ENCODE measurements around the gene USE1.
"Not testable (repeated sequence)": the region's sequence is repeated elsewhere in the genome, so short reads cannot be mapped to it uniquely, and the experiment has no call there.

USE1 gene

DNA sequence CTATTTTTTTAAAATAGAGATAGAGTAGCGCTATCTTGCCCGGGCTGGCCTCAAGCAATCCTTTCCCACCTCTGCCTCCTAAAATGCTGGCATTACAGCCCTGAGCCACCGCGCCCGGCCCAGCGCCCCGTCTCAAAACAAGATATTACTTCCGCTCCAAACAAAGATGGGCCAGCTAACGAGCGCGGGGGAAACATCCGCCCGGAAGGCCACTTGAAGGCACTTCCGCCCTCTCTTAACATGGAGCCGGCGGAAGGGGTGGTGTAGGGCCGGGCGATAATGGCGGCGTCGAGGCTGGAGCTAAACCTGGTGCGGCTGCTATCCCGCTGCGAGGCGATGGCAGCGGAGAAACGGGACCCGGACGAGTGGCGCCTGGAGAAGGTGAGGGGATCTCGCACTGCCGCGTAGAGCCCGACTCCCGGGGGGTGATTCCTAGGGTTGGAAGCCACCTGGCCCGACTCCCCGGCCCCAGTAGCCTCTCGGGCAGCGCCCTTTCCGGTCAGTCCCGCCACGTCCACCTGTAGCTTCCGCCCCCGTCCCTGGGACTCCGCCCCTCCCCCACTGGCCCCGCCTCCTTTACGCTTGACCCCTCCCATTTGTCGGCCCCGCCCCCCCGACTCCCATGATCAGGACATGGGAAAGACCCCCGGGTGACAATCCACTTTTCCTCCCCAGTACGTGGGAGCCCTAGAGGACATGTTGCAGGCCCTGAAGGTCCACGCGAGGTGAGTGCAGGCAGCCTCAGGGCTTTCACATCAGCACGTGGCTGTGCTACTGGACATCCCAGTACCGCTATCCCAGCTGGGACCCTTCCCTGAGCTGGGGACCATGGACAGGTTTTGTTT, at the start of gene USE1:
USE1 (plus strand) TSS at position 231 of the 845 bp plus-strand sequence; CDS start at position 280, 49 bp downstream.
- DNase-seq (ENCODE audit: low read depth), result peak; percentile 66

DNA sequence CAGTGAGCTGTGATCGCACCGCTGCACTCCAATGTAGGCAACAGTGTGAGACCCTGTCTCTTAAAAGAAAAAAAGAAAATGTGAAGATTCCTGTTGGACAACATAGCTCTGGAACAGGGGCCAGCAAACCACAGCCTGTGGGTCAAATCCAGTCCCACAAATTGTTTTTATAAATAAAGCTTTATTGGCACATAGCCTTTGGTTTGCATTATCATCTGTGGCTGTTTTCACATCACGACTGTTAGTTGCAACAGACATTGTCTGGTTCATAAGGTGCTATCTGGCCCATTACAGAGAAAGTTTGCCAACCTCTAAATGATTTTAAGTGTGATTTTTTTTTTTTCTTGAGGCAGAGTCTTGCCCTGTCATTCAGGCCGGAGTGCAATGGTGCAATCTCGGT, 49.4 kb upstream of the USE1 start:
- H3K4me3 ChIP-seq (ENCODE audit: low read depth, low read length), result no peak overlapping the region
- no peak for DNase-seq (ENCODE audit: low read depth)

More for the DNA sequence above, at the start of gene USE1:
- H3K4me3 ChIP-seq (ENCODE audit: low read depth, low read length), result peak within 1 kb of the TSS; percentile 65

DNA sequence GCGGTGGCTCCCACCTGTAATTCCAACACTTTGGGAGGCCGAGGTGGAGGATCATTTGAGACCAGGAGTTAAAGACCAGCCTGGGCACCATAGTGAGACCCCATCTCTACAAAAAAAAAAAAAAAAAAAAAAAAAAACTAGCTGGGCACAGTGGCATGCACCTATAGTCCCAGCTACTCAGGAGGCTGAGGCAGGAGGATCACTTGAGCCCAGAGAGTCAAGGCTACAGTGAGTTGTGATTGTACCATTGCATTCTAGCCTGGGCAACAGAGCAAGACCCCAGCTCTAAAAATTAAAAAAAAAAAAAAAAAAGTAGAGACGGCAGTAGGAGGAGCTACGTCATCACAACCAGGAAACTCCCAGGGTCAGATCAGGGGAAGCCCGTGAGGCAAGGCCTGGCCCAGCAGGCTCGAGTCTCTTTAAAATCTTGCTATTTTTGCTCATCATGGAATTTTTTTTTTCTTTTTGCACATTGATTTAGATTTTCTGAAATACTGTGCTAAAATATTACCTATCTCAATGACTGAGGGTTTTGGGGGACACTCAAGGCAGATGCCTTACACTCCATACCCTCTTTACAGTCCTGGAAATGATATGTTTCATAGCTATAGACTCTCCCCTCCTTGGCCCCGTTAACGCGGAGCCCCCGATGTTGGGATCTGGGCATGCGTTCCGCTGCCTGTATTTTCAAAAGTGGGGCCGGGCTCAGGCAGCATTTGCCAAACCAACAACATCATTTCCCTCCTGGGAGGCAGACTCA, 44.4 kb upstream of the USE1 start:
- H3K4me3 ChIP-seq (ENCODE audit: low read depth, low read length), result no peak overlapping the region
- DNase-seq (ENCODE audit: low read depth), result no peak

GRCh38 chr19:17171874-17172273, 43.3 kb upstream of the USE1 start:
- DNase-seq (ENCODE audit: low read depth), result no peak
- no peak overlapping the region for H3K4me3 ChIP-seq (ENCODE audit: low read depth, low read length)

DNA sequence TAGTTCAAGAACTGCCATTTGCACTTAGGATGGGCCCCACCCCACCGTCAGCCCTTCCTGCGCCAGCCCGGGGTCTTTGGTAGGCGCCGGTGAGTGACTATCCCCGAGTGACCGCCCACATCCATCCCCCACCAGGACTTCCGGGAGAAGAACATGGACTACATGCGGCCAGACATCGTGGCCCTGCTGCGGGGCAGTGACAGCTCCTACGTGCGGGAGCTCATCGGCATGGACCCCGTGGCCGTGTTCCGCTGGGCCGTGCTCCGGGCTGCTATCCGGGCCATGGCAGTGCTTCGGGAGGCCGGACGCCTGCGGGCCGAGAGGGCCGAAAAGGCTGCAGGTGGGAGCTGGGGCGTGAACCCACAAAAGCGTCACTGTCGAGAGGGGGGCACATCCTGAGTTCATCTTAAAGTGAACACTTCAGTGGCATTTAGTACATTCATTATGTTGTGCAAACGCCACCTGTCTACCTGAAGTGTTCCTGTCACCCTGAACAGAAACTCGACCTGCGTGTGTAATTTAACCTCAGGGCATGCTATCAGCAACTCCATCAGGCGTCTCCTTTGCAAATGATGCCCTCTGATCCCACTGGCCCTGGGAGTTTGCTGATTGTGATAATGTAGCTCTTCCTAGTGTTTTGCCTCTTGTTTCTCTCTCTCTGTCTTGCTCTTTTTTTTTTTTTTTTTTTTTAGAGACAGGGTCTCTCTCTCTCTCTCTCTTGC, 42.4 kb upstream of the USE1 start:
- no peak for DNase-seq (ENCODE audit: low read depth)
- H3K4me3 ChIP-seq (ENCODE audit: low read depth, low read length), result no peak overlapping the region

DNA sequence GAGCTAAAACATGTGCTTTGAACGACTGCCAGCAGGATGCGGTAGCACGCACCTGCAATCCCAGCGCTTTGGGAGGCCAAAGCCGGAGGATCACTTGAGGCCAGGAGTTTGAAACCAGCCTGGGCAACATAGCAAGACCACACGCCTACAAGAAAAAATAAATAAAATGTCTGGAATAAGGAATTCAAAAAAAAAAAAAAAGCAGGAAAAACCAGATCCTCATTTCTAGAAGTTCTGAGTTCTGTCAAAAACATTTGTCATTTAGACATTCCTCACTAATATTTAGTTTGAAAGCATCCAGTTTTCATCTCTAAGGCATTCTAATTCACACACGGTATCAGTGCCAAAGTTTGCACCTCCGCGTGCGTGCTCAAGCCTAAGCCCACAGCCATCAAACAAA, 36.9 kb upstream of the USE1 start:
- no peak overlapping the region for H3K4me3 ChIP-seq (ENCODE audit: low read depth, low read length)
- DNase-seq (ENCODE audit: low read depth), result no peak

- DNase-seq (ENCODE audit: low read depth), result no peak
- no peak overlapping the region for H3K4me3 ChIP-seq (ENCODE audit: low read depth, low read length)
These were observed 34.0 kb upstream of the USE1 start for GRCh38 chr19:17180997-17181702.

- no peak overlapping the region for H3K4me3 ChIP-seq (ENCODE audit: low read depth, low read length)
- no peak for DNase-seq (ENCODE audit: low read depth)
These were observed 31.8 kb upstream of the USE1 start for GRCh38 chr19:17183271-17183761.

- no peak overlapping the region for H3K4me3 ChIP-seq (ENCODE audit: low read depth, low read length)
These were observed 31.3 kb upstream of the USE1 start for GRCh38 chr19:17183858-17184321.

DNA sequence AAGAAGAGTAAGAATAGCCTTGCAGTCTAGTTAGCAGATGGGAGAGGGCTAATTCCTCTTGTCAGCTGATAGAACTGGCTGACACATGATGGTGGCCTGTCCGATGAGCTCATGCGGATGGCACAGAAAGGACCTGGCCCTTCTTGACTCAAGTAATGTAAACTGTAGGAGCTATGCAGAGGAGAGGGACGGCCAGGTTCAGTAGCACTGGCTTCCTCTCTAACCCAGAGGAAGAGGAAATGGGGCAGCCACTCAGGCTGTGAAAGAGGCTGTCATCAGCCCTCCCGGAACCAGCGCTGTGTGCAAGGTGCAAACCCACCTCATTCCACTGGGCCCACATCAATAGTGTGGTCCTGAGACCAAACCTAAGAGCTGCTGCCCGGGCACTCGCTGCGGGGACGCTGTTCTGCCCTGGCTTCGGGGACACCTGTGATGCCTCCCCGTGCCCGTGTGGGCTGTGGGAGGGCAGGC, 30.8 kb upstream of the USE1 start:
- DNase-seq (ENCODE audit: low read depth), result no peak

More at GRCh38 chr19:17183858-17184321, 31.3 kb upstream of the USE1 start:
- peak; percentile 19 for DNase-seq (ENCODE audit: low read depth)

GRCh38 chr19:17185590-17185989, 29.6 kb upstream of the USE1 start:
- H3K4me3 ChIP-seq (ENCODE audit: low read depth, low read length), result no peak overlapping the region
- no peak for DNase-seq (ENCODE audit: low read depth)

More for the DNA sequence above, 30.8 kb upstream of the USE1 start:
- no peak overlapping the region for H3K4me3 ChIP-seq (ENCODE audit: low read depth, low read length)

DNA sequence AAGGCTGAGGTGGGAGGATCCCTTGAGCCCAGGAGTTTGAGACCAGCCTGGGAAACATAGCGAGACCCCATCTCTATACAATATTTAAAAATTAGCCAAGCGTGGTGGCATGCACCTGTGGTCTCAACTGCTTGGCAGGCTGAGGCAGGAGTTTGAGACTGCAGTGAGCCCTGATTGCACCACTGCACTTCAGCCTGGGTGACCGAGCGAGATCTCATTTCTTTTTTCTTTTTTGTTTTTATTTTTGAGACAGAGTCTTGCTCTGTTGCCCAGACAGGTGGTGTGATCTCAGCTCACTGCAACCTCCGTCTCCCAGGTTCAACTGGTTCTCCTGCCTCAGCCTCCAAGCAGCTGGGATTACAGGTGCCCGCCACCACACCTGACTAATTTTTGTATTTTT, 23.4 kb upstream of the USE1 start:
- DNase-seq (ENCODE audit: low read depth), result not testable (repeated sequence)

DNA sequence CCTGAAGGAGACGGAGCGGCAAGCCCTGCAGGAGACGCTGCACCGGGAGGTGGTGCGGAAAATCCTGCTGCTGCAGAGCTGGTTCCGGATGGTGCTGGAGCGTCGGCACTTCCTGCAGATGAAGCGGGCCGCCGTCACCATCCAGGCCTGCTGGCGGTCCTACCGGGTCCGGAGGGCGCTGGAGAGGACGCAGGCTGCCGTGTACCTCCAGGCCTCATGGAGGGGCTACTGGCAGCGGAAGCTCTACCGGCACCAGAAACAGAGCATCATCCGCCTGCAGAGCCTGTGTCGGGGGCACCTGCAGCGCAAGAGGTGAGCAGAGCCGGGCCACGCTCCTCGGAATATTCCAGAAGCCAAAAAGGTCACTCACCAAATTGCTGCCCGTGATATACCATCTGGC, 22.4 kb upstream of the USE1 start:
- DNase-seq (ENCODE audit: low read depth), result no peak
- H3K4me3 ChIP-seq (ENCODE audit: low read depth, low read length), result no peak overlapping the region

More for the DNA sequence above, 23.4 kb upstream of the USE1 start:
- H3K4me3 ChIP-seq (ENCODE audit: low read depth, low read length), result not testable (repeated sequence)

DNA sequence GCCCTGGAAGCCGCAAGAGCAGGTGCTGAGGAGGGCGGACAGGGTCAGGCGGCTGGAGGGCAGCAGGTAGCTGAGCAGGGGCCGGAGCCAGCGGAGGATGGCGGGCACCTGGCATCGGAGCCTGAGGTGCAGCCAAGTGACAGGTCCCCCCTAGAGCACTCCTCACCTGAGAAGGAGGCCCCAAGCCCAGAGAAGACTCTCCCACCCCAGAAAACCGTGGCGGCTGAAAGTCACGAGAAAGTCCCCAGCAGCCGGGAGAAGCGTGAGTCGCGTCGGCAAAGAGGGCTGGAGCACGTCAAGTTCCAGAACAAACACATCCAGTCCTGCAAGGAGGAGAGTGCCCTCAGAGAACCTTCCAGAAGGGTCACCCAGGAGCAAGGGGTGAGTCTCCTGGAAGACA, 20.5 kb upstream of the USE1 start:
- no peak overlapping the region for H3K4me3 ChIP-seq (ENCODE audit: low read depth, low read length)
- no peak for DNase-seq (ENCODE audit: low read depth)

DNA sequence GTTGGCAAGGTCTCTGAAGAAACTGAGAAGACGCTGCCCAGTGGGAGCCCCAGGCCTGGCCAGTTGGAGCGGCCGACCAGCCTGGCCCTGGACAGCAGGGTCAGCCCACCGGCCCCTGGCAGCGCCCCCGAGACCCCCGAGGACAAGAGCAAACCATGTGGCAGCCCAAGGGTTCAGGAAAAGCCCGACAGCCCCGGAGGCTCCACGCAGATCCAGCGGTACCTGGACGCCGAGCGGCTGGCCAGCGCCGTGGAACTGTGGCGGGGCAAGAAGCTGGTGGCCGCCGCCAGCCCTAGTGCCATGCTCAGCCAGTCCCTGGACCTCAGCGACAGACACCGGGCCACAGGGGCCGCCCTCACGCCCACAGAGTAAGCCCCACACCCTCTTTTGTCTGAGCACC, 20.1 kb upstream of the USE1 start:
- no peak for DNase-seq (ENCODE audit: low read depth)
- no peak overlapping the region for H3K4me3 ChIP-seq (ENCODE audit: low read depth, low read length)

DNA sequence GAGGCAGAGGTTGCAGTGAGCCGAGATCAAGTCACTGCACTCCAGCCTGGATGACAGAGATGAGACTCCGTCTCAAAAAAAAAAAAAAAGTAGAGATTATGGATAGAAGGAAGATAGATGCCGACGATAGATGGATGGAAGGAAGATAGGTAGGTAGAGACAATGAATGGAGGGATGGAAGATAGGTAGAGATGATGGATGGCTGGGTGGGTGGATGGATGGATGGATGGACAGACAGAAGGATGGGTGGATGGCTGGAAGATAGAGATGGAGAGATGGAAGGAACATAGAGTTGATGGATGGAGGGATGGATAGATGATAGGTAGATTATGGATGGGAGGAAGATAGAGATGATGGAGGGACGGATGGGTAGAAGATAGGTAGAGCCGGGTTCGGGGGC, 18.5 kb upstream of the USE1 start:
- DNase-seq (ENCODE audit: low read depth), result no peak
- no peak overlapping the region for H3K4me3 ChIP-seq (ENCODE audit: low read depth, low read length)

GRCh38 chr19:17197666-17198065, 17.5 kb upstream of the USE1 start:
- DNase-seq (ENCODE audit: low read depth), result no peak
- H3K4me3 ChIP-seq (ENCODE audit: low read depth, low read length), result no peak overlapping the region

DNA sequence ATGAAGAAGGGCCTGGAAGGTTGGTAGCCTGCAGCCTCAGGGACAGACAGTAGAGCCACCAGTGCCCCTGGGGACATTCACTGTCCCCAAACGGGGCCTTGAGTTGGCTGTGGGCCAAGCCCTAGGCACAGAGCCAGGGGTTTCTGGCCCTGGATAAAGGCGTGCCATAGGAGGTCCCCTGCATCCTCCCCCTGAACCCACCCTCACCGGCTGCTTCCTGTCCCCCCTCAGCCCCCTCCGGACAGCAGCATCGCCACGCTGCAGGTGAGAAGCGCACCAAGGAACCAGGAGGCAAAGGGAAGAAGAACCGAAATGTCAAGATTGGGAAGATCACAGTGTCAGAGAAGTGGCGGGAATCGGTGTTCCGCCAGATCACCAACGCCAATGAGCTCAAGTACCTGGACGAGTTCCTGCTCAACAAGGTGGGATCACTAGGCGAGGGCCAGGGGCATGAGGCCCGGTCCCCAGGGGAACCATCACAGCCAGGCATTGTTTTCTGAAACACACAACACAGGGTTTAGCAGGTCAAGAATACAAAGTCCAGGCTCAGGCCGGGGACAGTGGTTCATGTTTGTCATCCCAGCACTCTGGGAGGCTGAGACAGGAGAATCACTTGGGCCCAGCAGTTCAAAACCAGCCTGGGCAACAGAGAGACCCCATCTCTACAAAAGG, 14.6 kb upstream of the USE1 start:
- H3K4me3 ChIP-seq (ENCODE audit: low read depth, low read length), result no peak overlapping the region
- DNase-seq (ENCODE audit: low read depth), result no peak
